Ectodermal cell (in vitro differentiated cells): ENCODE results near the gene FMO5.

Experiments
- H3K27ac ChIP-seq: 2 replicates; pipeline ENCODE4 v1.7.0; 2013; ENCODE audit warnings: mild to moderate bottlenecking, low read depth, low read length; ENCODE audit not compliant: insufficient read depth, poor library complexity, severe bottlenecking
- H3K27me3 ChIP-seq: 2 replicates; pipeline ENCODE4 v1.7.0; 2013; ENCODE audit warnings: mild to moderate bottlenecking, low read length; ENCODE audit not compliant: insufficient read depth, control insufficient read depth, poor library complexity, severe bottlenecking
- H3K36me3 ChIP-seq: one replicate; pipeline ENCODE4 v1.7.0; 2013; ENCODE audit warnings: low read length; ENCODE audit not compliant: control insufficient read depth, insufficient read depth
- H3K4me1 ChIP-seq: one replicate; pipeline ENCODE4 v1.7.0; 2013; ENCODE audit warnings: low read length; ENCODE audit not compliant: control insufficient read depth, insufficient read depth
- H3K4me3 ChIP-seq: 2 replicates; pipeline ENCODE4 v1.7.0; 2013; ENCODE audit warnings: low read depth, low read length, control low read depth; ENCODE audit not compliant: insufficient read depth
- H3K9me3 ChIP-seq: 2 replicates; pipeline ENCODE4 v1.7.0; 2013; ENCODE audit warnings: mild to moderate bottlenecking, low read length, moderate library complexity; ENCODE audit not compliant: control insufficient read depth
- WGBS, 2 experiments: methylation state at CpG; one replicate each; pipeline ENCODE4 v1.1.7; 2013; ENCODE audit warnings: missing lambda C conversion rate in 2 of 2; 5-methylcytosine and 5-hydroxymethylcytosine counted together

Gene FMO5

GRCh38 chr1:147218606-147219005 lies 6.5 kb downstream of the FMO5 start:
- H3K4me1 ChIP-seq = no peaks in the 10 kb centered on the region
- no peak overlapping the region for H3K27ac ChIP-seq
- no peaks in the 10 kb centered on the region for H3K27me3 ChIP-seq
- WGBS, 2 experiments = 89 to 95% methylated on average over 2 of the region's 3 CpGs
- no peaks in the 10 kb centered on the region for H3K36me3 ChIP-seq
- H3K9me3 ChIP-seq = no peaks in the 10 kb centered on the region
- no peak overlapping the region for H3K4me3 ChIP-seq

DNA sequence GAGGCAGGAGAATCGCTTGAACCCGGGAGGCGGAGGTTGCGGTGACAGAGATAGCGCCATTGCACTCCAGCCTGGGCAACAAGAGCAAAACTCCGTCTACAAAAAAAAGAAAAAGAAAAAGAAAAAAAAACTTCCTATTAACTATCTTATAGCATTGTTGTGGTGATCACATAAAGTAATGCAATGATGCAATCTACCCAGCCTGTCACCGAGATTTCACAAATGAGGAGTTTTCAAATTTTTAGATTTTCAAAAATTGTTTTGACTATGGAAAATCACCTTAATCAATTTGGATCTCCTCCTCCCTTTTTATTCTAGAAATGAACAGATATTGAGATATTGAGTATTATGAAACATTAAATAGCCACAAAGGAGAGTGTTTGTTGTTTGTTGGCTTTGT lies 8.0 kb downstream of the FMO5 start:
- 91 to 96% methylated on average over 5 to 6 of the region's 7 CpGs for WGBS, 2 experiments
- no peak overlapping the region for H3K4me3 ChIP-seq
- no peaks in the 10 kb centered on the region for H3K9me3 ChIP-seq
- H3K4me1 ChIP-seq = no peaks in the 10 kb centered on the region
- no peaks in the 10 kb centered on the region for H3K27me3 ChIP-seq
- H3K27ac ChIP-seq = no peak overlapping the region
- H3K36me3 ChIP-seq = no peaks in the 10 kb centered on the region

DNA sequence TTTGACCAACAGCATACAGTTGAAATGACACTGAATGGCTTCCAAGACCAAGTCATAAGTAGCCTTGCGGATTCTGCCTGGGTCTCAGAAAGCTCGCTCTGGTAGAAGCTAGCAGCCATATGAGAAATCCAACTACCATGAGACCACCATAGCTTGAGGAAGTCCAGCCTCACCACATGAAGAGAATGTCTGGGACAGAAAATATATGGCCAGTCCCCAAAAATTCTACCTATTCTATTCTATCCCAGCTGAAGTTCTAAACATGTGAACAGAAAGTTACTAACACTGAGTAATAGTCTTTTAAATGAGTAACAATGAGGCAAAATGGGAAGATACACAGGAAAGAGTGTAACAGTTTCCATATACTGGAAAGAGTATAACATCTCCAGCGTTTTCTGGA lies 9.0 kb downstream of the FMO5 start:
- 100% methylated on average over 2 to 3 of the region's 3 CpGs for WGBS, 2 experiments
- Histone ChIP-seq H3K36me3 (no peaks in the 10 kb centered on the region), H3K4me1 (no peaks in the 10 kb centered on the region), H3K9me3 (no peaks in the 10 kb centered on the region), H3K4me3 (no peak overlapping the region), H3K27ac (no peak overlapping the region), H3K27me3 (no peaks in the 10 kb centered on the region)

- H3K9me3 ChIP-seq = no peaks in the 10 kb centered on the region
- 77 to 88% methylated on average over 2 of the region's 2 CpGs for WGBS, 2 experiments
- H3K4me3 ChIP-seq = no peak overlapping the region
- H3K27ac ChIP-seq = no peak overlapping the region
- no peaks in the 10 kb centered on the region for H3K4me1 ChIP-seq
- no peaks in the 10 kb centered on the region for H3K36me3 ChIP-seq
- no peaks in the 10 kb centered on the region for H3K27me3 ChIP-seq
Observed at GRCh38 chr1:147215540-147215916, 9.6 kb downstream of the FMO5 start.

DNA sequence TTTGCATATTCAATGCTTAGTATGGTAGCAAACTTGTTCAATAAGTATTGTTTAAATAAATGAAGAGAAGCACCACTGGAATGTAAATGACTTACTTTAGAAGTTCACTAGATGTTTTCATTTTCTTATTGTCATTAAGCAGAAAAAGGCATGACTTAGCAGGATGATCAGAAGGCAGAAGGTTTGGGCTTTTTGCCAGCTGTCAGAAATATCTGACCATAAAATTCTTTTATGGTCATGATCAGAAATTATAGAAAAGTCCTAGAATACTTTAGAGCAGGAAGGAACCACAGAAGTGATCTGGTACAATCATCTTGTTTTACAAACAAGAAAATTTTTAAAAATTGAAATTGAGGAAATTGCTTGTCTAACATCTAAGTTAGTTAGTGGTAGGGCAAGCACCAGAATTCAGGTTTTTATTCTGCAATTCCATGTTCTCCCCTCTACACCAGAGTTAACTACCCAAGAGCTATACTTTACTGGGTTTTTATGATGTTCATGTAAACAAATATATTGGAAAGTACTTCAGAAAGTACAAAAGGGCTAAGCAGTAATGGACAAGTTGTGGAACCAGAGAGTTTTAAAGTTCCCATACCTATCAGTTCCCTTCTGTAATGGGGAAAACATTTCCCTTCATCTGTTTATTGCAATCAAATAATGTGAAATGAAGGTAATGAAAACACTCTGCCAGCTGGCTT lies 10.1 kb downstream of the FMO5 start:
- Histone ChIP-seq H3K4me3 (no peak overlapping the region), H3K9me3 (no peaks in the 10 kb centered on the region), H3K4me1 (no peaks in the 10 kb centered on the region), H3K27me3 (no peaks in the 10 kb centered on the region), H3K27ac (no peak overlapping the region), H3K36me3 (no peaks in the 10 kb centered on the region)

DNA sequence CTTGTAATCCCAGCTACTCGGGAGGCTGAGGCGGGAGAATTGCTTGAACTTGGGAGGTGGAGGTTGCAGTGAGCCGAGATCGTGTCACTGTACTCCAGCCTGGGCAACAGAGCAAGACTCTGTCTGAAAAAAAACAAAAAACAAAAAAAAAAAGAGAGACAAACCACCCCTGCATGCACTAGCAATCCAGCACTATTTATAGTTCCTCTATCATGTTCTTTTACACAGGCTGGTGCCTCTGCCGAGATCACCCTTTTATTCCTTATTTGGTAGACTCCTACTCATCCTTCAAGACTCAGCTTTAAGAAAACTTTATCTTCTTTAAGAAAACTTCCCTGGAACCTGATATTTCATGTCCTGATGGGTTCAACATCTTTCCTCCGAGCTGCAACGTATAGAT lies 10.8 kb downstream of the FMO5 start:
- H3K4me1 ChIP-seq = no peaks in the 10 kb centered on the region
- no peaks in the 10 kb centered on the region for H3K9me3 ChIP-seq
- 92 to 94% methylated on average over 5 to 7 of the region's 7 CpGs for WGBS, 2 experiments
- H3K36me3 ChIP-seq = no peaks in the 10 kb centered on the region
- H3K27ac ChIP-seq = no peak overlapping the region
- H3K4me3 ChIP-seq = no peak overlapping the region
- no peaks in the 10 kb centered on the region for H3K27me3 ChIP-seq

DNA sequence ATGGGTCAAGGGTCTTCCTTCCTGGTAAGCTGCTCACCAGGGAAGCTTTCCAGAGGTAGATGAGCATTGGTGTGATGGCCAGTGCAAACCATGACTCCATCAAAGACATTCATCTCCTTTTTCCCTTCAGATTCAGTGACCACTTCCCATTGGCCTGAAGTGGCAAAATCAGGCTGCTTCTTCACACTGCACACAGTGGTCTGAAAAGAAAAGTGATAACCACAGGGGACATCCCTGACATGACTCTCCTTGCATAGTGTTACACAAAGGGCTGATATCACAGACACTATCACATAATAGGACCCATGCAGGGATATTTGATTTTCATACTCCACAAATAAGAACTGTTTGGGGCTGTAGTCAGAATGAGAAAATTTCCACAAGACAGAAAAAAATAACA lies 11.9 kb downstream of the FMO5 start:
- Histone ChIP-seq H3K27me3 (no peaks in the 10 kb centered on the region), H3K4me1 (no peaks in the 10 kb centered on the region), H3K36me3 (no peaks in the 10 kb centered on the region), H3K9me3 (no peaks in the 10 kb centered on the region), H3K4me3 (no peak overlapping the region), H3K27ac (no peak overlapping the region)

- Histone ChIP-seq H3K4me3 (no peak overlapping the region), H3K27me3 (no peaks in the 10 kb centered on the region), H3K9me3 (no peaks in the 10 kb centered on the region), H3K4me1 (no peaks in the 10 kb centered on the region), H3K36me3 (no peaks in the 10 kb centered on the region), H3K27ac (no peak overlapping the region)
- WGBS, 2 experiments = 97 to 98% methylated on average over 2 of the region's 2 CpGs
Observed at GRCh38 chr1:147211577-147211976, 13.6 kb downstream of the FMO5 start.

DNA sequence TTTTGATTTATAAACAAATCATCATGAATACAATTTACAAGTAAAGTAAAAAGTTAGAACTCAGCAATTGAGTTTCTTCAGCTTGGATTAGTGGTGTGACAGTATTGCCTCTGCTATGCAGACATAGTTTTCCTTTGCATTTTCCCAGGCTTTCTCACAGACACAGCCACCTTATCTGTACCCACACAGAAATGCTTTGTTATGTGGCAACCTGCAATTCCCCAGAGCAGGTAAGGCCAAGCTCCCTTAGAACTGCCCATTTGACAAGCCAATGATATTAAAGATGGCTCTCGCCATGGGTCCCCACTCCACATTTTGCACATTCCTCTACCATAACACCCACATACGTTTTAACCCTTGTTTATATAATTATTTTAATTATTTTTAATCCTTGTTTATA lies 14.2 kb downstream of the FMO5 start:
- H3K4me1 ChIP-seq = no peaks in the 10 kb centered on the region
- WGBS, 2 experiments = 100% methylated on average over 1 of the region's 2 CpGs
- no peaks in the 10 kb centered on the region for H3K27me3 ChIP-seq
- H3K36me3 ChIP-seq = no peaks in the 10 kb centered on the region
- no peak overlapping the region for H3K27ac ChIP-seq
- no peak overlapping the region for H3K4me3 ChIP-seq
- no peaks in the 10 kb centered on the region for H3K9me3 ChIP-seq

- H3K4me1 ChIP-seq = no peaks in the 10 kb centered on the region
- H3K9me3 ChIP-seq = no peaks in the 10 kb centered on the region
- H3K27me3 ChIP-seq = no peaks in the 10 kb centered on the region
- no peaks in the 10 kb centered on the region for H3K36me3 ChIP-seq
- no peak overlapping the region for H3K27ac ChIP-seq
- no peak overlapping the region for H3K4me3 ChIP-seq
- WGBS, 2 experiments = 98 to 100% methylated on average over 2 of the region's 3 CpGs
Observed at GRCh38 chr1:147209825-147210821, 15.0 kb downstream of the FMO5 start.
